Spinal cord (tissue), 10 donors: ENCODE measurements around the gene PALD1. TPM values are rescaled to one million over a fixed set of nuclear protein-coding genes. Genes with fewer than 3 reads are reported as not detected.
"Not testable (repeated sequence)": the region's sequence is repeated elsewhere in the genome, so short reads cannot be mapped to it uniquely, and the experiment has no call there.

Experiments used
- DNase-seq, 6 donors: peaks; one replicate each; pipeline versions ENCODE4 v3.0.0 to v3.0.0-alpha.2; 2013 to 2015; ENCODE audit warnings: low spot score in 6 of 6, low read depth in 4 of 6
- H3K27ac ChIP-seq: one replicate; pipeline ENCODE4 v1.5.1; 2013; ENCODE audit warnings: low read depth, low read length, control low read depth
- H3K27me3 ChIP-seq: one replicate; pipeline ENCODE4 v1.6.1; 2013; ENCODE audit warnings: low read length; ENCODE audit not compliant: control insufficient read depth, insufficient read depth
- H3K36me3 ChIP-seq: one replicate; pipeline ENCODE4 v1.6.1; 2013; ENCODE audit warnings: low read length; ENCODE audit not compliant: control insufficient read depth, insufficient read depth
- H3K4me1 ChIP-seq: one replicate; pipeline ENCODE4 v1.6.1; 2013; ENCODE audit warnings: low read length; ENCODE audit not compliant: control insufficient read depth, insufficient read depth
- H3K4me3 ChIP-seq: one replicate; pipeline ENCODE4 v1.5.1; 2013; ENCODE audit warnings: low read depth, low read length, control low read depth
- H3K9me3 ChIP-seq: one replicate; pipeline ENCODE4 v1.6.1; 2013; ENCODE audit warnings: low read length; ENCODE audit not compliant: control insufficient read depth, insufficient read depth
- WGBS: methylation state at CpG from one replicate; pipeline ENCODE4 v1.1.5; 2013; ENCODE audit warnings: missing lambda C conversion rate; ENCODE audit not compliant: insufficient coverage; 5-methylcytosine and 5-hydroxymethylcytosine counted together
- polyA plus RNA-seq, 2 donors: library from polyadenylated mRNA; unstranded; fragments of 120-200 nt; gene quantifications; one replicate each; pipeline ENCODE4 v1.2.1, GENCODE V29; 2013; ENCODE audit not compliant: insufficient read length in 2 of 2
- total RNA-seq, 2 donors: library from RNA; depleted of rRNA in 1 of 2; stranded (reverse); fragments of 120-200 nt in 1 of 2; fragments of >200 nt in 1 of 2; gene quantifications; one replicate each; pipeline versions ENCODE4 v1.2.3 to v1.2.4, GENCODE V29; 2013 to 2014
- donor health status: healthy.

PALD1 gene
- total and polyA plus RNA-seq, 4 donors, result 10.0 to 26.3 (median 24.1) TPM

DNA sequence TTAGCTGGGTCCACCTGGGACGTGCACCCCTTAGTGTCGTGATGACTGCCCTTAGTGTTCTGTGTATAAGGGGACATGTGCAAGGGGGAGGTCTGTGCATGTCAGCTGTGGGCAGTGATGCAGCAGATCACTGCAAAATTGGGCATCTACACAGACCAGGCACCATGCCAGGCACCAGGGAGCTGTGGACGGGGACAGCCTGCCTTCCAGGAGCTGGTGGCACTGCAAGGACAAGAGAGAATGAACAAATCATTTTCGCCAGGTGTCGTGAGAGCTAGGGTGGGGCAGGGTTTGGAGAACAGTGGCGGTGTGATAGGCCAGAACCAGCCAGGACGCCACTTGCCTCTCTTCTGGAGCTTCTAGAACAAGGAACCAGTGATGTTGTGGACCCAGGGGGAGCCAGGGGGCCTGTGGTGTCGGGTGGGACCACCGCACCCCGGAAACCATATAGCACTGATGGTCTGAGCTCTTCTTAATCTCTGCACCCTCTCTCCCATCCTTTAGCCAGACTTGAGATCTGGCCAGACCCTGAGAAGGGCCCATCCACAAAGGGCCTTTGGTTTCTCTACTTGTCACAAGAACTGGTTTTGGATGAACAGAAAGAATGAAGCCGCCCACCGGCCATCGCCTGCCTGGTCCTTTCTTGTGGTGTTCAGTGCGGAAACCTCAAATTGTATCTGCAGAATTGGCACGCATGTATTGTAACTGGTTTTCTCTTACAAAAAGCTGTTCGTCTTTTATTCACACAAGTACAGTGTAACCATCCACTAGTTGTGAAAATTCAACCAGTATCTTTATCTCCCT lies 93.3 kb downstream of the PALD1 start:
- 77% methylated on average over 16 of the region's 16 CpGs for WGBS
- no peak for DNase-seq

DNA sequence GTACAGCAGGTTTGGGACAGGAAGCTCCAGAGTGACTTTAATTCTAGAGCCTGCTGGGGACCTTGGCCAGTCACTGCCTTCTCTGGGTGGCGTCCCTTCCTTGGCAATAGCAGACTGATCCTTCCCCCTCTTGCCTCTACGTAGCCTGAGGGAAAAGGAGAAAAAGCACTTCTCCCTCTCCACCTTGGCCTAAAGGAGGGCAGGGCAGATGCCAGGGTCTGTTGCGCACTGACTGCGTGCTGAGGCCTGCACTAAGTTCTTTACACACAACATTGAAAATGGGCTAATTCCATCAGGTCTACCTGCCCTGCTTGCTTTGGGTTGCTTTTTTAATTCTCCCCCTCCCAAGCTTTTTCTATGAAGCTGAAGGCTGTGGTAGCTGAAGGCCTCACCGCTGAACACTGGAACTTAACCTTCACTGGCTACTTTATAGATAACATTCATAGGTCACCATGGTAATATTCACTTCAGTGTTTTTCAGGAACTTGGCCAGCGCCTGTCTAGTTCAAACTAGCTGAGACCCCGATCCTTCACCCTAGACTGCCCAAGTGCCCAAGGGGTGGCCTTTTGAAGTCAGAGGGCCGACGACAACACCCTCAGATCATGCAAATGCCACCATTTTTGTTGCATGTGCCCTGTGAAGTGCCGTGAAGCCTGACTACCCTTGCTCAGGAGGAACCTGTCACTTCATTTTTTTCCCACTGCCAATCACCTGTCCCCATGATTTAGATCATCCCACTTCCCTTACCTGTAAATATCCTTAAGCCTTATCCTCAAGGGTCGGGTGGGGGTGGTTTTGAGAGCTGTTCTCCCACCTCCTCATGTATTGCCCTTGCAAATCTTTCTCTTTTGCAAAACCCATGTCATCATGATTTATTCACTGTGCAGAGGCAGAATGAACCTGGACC lies 95.3 kb downstream of the PALD1 start:
- no peaks in the 10 kb centered on the region for H3K9me3 ChIP-seq
- 95% methylated on average over 9 of the region's 11 CpGs for WGBS
- H3K27ac ChIP-seq, result no peak overlapping the region
- H3K4me3 ChIP-seq, result no peak overlapping the region
- peaks cover 17% of the 10 kb centered on the region for H3K4me1 ChIP-seq
- no peak for DNase-seq
- H3K36me3 ChIP-seq, result peaks cover 3% of the 10 kb centered on the region
- H3K27me3 ChIP-seq, result no peaks in the 10 kb centered on the region

More for the DNA sequence above, 93.3 kb downstream of the PALD1 start:
- Histone ChIP-seq H3K27me3 (no peaks in the 10 kb centered on the region), H3K27ac (no peak overlapping the region), H3K4me3 (no peak overlapping the region), H3K9me3 (no peaks in the 10 kb centered on the region), H3K36me3 (peaks cover 16% of the 10 kb centered on the region), H3K4me1 (peaks cover 17% of the 10 kb centered on the region)

DNA sequence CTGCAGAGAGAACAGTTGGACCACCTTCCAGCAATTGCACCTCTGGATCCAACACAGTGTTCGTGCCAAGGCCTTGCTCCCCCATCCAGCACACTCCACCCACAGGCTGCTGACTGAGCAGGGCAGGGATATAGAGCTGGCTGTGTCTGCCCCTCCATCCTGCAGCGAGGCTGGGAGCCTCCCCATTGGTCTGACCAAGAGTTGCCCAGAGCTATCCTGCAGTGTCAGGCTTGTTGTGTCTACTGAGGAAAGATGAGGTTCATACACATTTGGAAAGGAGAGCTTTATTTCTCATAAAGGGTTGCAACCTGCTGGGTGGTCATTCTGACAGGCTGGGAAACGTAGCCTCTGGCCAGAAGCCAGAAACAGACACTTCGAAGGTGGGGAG lies 96.9 kb downstream of the PALD1 start:
- peak in 1 of 6 donors; percentile 30 for DNase-seq
- no peaks in the 10 kb centered on the region for H3K9me3 ChIP-seq
- H3K27ac ChIP-seq, result no peak overlapping the region
- 14% methylated on average over 2 of the region's 4 CpGs for WGBS
- peaks cover 17% of the 10 kb centered on the region for H3K4me1 ChIP-seq
- H3K4me3 ChIP-seq, result no peak overlapping the region
- peaks cover 3% of the 10 kb centered on the region for H3K36me3 ChIP-seq
- no peaks in the 10 kb centered on the region for H3K27me3 ChIP-seq

DNA sequence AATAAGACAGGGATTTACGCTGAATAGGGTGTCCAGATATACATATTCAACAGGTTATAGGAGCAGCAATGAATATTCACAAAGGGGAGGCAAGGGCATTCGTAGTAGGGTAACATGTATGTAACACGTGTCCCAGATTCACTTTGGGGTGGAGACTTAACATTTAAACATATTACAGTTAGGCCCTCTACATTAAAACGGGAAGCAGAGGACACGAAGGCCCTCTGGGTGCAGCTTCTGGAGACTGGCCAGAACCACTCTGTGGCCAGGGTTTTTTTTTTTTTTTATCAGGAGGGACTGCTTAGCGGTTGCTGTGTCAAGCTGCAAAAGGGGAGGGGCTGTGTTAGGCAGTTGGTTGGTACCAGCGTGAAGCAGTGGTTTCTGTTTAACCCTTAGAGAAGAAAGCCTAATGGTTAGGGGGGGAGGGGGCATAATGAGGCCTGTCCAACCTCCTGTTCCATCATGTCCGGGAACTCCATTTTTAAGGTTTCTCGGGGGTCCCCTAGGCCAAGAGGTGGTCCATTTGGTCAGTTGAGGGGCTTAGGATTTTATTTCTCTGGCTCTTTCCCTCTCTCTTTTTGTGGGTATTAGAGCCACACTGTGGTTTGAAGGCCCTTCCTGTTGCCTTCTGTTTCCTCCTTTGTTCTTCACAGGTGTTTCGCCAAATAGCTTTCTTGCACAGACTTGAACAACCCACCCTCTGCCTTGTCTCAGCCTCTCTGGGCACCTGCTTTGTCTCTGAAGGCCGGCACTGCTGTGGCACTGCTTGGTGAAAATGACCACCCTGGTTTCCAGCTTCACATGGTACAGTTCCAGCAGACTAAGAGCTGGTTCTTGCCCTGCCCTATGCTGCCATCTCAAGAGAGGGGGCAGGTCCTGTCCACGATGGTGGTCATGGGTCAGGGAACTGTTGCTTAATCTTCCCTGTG lies 97.6 kb downstream of the PALD1 start:
- H3K27ac ChIP-seq, result no peak overlapping the region

DNA sequence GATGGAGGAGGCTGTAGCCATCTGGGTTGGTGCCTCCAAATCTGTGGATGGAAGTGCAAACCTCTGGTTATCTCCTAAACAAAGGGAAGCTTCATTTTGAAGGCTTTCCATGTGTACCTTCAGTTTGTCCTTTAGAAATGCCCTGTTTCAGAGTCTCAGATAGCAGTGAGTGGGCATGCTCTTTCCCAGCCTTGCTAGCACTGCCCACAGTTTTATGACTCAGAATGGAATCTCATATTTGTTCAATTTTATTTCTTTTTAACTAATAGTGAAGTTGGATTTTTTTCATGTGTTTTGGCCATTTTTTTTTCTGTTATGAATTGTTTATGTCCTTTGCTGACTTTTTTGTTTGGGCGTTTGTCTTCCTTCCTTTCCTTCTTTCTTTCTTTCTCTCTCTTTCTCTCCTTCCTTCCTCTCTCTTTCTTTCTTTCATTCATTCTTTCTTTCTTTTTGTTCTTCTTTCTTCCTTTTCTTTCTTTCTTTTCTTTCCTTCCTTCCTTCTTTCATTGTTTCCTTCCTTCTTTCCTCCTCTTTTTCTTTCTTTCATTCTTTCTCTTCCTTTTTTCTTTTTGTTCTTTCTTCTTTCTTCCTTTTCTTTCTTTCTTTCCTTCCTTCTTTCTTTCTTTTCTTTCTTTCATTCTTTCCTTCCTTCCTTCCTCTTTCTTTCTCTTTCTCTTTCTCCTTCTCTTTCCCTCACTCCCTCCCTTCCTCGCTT lies 98.4 kb downstream of the PALD1 start:
- no peaks in the 10 kb centered on the region for H3K27me3 ChIP-seq
- no peaks in the 10 kb centered on the region for H3K9me3 ChIP-seq
- peaks cover 13% of the 10 kb centered on the region for H3K4me1 ChIP-seq
- H3K4me3 ChIP-seq, result no peak overlapping the region
- WGBS, result 92% methylated on average over 1 of the region's 2 CpGs
- H3K36me3 ChIP-seq, result no peaks in the 10 kb centered on the region
- H3K27ac ChIP-seq, result no peak overlapping the region
- DNase-seq, result no peak

More for the DNA sequence above, 97.6 kb downstream of the PALD1 start:
- Histone ChIP-seq H3K9me3 (no peaks in the 10 kb centered on the region), H3K36me3 (peaks cover 3% of the 10 kb centered on the region), H3K4me3 (no peak overlapping the region), H3K4me1 (peaks cover 17% of the 10 kb centered on the region), H3K27me3 (no peaks in the 10 kb centered on the region)
- 57% methylated on average over 7 of the region's 12 CpGs for WGBS
- peak in 2 of 6 donors; percentile 43 to 58 for DNase-seq

DNA sequence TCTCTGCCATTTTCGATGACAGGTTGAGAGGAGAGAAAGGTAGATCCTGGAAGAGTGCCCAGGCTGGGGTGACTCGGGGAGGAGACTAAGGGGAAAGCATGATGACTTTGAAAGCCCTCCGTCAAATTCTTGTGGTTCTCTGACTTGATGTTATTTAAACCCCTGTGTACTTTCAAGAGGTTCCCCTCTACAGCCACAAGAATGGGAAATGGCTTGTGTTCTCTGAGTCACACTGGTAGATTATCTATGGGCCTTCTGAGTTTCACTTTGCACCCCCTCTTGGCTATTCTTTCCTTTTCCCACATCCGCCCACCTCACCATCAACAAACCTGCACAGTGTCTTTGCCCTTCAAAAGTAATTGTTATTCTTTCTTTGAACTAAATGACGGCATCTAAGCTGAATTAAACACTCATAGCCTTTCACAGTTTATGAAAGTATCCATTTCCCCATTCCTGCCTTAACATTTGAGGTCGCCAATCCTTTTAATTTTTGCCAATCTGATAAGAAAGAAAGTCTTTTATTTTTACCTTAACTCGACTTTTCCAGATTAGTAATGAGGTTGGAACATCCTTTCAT lies 99.9 kb downstream of the PALD1 start:
- Histone ChIP-seq H3K27me3 (no peaks in the 10 kb centered on the region), H3K4me1 (peaks cover 13% of the 10 kb centered on the region), H3K9me3 (no peaks in the 10 kb centered on the region), H3K27ac (no peak overlapping the region), H3K4me3 (no peak overlapping the region), H3K36me3 (no peaks in the 10 kb centered on the region)
- WGBS, result 55% methylated on average over 2 of the region's 7 CpGs
- DNase-seq, result no peak

DNA sequence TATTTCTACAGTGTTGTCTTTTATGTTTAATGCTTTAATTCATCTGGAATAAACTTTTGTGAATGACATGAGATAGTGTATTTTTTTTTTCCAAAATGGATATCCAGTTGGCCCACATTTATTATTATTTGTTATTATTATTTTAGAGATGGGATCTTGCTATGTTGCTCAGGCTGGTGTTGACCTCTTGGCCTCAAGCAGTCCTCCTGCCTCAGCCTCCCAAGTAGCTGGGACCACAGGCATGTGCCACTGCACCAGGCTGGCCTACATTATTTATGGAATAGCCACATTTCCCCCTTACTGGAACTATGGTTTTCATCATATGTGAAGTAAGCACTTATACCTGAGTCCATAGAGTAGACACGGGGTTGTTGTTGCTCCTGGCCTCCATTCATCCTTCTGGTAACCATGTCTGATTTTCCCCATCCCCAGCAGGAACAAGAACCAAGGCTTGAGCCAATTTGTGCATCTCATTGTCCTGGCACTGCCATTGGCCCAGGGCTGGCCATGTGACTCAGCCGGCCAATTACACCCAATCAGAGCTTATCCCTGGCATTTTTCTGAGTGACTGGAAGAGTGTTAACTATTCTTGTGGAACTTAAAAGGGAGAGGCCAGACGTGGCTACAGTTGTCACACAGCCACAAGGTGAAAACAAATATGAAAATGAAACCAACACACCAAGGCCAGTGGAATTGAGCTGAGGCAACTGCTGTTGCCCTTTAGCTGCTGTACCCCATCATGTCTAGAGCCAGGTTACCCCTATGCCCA lies 100.9 kb downstream of the PALD1 start:
- Histone ChIP-seq H3K36me3 (no peaks in the 10 kb centered on the region), H3K4me3 (no peak overlapping the region), H3K27ac (no peak overlapping the region), H3K27me3 (no peaks in the 10 kb centered on the region), H3K9me3 (no peaks in the 10 kb centered on the region), H3K4me1 (peaks cover 16% of the 10 kb centered on the region)
- WGBS, result 100% methylated on average over 2 of the region's 3 CpGs
- DNase-seq, result no peak

DNA sequence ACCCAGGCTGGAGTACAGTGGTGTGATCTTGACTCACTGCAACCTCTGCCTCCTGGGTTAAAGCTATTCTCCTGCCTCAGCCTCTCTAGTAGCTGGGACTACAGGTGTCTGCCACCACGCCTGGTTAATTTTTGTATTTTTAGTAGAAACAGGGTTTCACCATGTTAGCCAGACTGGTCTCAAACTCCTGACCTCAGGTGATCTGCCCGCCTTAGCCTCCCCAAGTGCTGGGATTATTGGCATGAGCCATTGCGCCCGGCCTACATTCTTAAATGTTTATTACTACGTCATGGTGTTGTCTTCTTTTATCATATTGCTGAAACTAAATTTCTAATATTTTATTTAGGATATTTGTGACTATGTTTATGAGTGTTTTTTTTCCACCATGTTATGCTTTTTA lies 102.6 kb downstream of the PALD1 start:
- DNase-seq, H3K36me3 ChIP-seq, H3K4me3 ChIP-seq, H3K27me3 ChIP-seq, H3K27ac ChIP-seq, H3K9me3 ChIP-seq: not testable (repeated sequence)
- WGBS, result 93% methylated on average over 2 of the region's 5 CpGs
- peaks cover 22% of the 10 kb centered on the region for H3K4me1 ChIP-seq
